HG03060 (cell line): ENCODE data around the gene RHAG.
"Not testable (repeated sequence)": the region's sequence is repeated elsewhere in the genome, so short reads cannot be mapped to it uniquely, and the experiment has no call there.

Experiments
- ATAC-seq: cut with Tn5 transposase; IDR thresholded peaks from one replicate; pipeline ENCODE4 v1.9.1; 2021; ENCODE audit warnings: low read depth, moderate number of reproducible peaks; ENCODE audit not compliant: unreplicated experiment

Gene RHAG

DNA sequence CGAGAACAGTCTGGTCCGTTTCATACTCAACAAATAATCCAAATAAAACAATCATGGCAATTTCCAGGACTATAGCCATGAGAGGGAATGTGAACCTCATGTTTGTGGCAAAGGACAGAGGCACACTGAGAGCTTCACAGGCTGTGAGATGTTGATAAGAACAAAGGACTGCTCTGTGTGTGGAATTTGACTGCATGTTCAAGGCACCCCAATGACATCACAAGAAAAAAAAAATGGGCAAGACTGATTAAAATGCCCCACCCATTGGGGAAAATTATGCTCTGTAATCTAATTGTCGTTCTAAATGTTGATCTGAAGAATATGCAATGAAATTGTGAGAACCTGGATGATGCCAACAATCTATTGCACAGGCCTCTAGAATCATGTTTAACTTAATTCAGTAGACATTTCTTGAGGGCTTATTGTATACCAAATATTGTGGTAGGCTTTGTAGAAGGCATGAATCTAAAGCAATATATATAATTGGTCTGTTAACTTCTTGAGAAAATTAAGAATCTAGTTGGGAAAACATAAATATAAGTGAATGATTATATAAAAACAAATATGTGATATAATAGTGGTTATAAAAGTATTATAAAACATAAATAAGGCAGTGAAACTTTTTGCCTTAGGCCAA lies at the start of gene RHAG:
TSS of gene RHAG (minus strand) at position 127 of the 637 bp plus-strand sequence. CDS start at position 100, 27 bp downstream.
- ATAC-seq, result no peak

DNA sequence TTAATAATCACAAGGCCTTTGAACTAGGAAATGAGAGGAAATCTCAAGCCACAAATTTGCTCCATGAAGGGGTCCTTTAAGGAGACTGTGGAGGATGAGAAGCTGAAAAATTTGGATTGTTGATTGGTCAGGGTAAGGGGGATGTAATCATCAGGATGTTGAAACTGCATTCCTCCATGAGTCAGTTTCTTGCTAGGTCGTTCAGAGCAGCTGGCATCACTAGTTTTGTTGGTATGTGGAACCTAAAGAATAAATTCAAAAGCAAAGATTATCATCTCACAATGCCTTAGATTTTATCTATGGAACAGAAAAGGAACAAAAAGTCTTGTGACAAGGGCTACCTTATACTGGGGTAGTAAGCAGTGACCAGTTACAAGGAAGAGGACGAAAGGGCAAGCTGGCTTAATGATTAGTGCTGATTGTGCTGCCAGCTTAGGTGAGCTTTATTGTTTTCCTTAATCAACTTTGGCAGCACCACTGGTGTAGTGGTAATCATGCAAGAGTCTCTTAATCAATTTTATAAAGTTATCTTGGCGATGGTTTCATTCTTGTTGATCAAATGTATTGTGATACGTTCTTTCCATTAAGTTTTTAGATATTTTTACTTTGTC lies 40.1 kb upstream of the RHAG start:
- ATAC-seq, result no peak

DNA sequence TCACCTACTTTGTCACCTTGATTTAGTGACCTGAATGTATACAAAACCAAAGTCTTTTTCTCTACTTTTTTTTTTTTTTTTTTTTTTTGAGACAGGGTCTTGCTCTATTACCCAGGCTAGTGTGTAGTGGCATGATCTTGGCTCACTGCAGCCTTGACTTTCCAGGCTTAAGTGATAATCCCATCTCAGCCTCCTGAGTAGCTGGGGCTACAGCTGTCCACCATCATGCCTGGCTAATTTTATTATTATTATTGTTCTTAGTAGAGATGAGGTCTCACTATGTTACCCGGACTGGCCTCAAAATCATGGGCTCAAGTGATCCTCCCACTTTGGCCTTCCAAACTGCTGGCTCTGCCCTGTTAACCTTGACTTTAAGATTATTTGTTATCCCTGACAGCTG lies 39.2 kb upstream of the RHAG start:
- no peak for ATAC-seq

GRCh38 chr6:49668083-49668511 lies 31.5 kb upstream of the RHAG start:
- ATAC-seq, result no peak

- ATAC-seq, result no peak
These were observed 30.5 kb upstream of the RHAG start for GRCh38 chr6:49666930-49667757.

DNA sequence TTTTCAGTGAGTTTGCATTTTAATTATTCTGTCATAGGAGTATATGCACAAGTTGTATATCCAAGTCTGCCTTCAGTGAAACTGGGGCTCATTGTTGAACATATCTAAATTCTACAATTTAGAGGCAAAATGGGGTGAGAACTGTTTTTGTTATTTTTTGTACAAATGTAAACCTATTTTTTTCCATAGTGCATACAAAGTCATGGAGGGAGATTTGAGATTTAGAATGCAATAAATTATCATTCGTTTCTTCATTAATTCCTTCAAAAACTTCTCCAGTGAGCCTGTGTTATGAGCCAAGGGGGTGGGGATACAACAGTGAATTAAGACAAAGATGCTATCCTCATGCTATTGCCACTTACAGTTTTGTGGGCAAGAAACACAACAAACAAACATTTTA lies 29.8 kb upstream of the RHAG start:
- no peak for ATAC-seq

- ATAC-seq, result no peak
These were observed 28.2 kb upstream of the RHAG start for GRCh38 chr6:49664817-49665216.

GRCh38 chr6:49664054-49664453 lies 27.4 kb upstream of the RHAG start:
- ATAC-seq, result not testable (repeated sequence)

GRCh38 chr6:49662892-49663261 lies 26.2 kb upstream of the RHAG start:
- no peak for ATAC-seq

DNA sequence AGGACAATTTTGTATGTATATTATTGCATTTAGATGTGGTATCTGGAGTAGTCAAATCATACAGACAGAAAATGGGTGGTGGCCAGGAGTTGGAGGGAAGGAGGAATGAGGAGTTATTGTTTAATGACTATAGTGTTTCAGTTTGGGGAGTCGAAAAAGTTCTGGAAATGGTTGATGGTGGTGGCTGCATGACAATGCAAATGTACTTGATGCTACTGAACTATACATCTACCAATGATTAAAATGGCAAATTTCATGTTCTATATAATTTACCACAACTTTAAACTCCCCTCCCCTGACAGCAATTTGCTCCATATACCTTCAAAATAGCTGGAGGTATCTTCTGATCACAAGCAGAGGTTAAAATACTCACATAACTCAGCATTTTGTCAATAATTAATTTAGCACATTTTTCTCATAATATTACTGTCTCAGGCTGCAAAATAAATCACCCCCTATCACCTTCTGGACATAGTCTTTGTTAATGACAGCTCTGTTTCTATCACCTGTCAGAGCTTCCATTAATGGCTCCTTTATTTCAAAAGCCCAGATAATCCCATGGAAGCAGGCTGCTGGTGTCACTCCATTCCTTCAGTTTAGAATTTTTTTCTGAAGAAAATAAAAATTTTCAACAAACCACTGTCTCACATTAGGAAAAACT lies 25.7 kb upstream of the RHAG start:
- no peak for ATAC-seq

- ATAC-seq, result no peak
These were observed 17.3 kb upstream of the RHAG start for GRCh38 chr6:49653942-49654341.

GRCh38 chr6:49653438-49653837 lies 16.8 kb upstream of the RHAG start:
- no peak for ATAC-seq

- ATAC-seq, result no peak
These were observed 14.6 kb upstream of the RHAG start for GRCh38 chr6:49651239-49651638.

GRCh38 chr6:49649988-49650387 lies 13.3 kb upstream of the RHAG start:
- ATAC-seq, result no peak

GRCh38 chr6:49648036-49648435 lies 11.4 kb upstream of the RHAG start:
- no peak for ATAC-seq

DNA sequence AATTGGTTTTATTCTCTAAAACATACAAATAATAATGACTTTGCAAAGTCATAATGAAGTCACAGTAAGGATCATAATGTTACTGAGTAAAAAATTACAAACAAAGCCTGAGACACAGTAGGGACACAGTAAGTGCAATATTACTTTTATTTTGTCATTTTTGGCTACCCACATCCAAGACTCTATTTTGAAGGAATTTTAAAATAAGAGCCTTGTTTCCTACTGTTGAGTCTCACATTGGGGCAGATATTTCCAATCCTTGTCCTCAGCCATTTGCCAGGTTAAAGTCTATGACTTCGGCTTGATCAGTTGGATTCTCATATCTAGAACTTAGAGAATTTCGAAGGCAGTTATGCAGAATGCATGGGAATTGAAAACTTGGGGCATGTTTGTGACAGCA lies 10.8 kb upstream of the RHAG start:
- no peak for ATAC-seq

DNA sequence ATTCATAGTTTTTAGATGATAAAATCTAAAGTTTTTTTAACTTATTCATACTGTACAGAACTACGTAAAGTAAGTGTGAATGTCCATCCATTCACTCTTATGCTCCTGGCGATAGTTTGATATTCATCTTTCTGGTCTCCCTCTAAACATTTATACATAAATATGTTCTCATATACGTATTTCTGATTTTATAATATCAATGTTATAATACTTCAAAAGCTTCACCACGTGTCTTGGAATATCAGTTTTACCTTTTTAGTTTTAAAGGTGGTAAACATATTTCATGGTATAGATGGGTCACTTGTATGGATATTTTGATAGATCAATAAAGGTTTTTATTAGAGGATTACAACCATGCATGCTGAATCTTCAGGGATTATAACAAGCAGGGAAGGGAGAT lies 10.3 kb upstream of the RHAG start:
- ATAC-seq, result no peak

DNA sequence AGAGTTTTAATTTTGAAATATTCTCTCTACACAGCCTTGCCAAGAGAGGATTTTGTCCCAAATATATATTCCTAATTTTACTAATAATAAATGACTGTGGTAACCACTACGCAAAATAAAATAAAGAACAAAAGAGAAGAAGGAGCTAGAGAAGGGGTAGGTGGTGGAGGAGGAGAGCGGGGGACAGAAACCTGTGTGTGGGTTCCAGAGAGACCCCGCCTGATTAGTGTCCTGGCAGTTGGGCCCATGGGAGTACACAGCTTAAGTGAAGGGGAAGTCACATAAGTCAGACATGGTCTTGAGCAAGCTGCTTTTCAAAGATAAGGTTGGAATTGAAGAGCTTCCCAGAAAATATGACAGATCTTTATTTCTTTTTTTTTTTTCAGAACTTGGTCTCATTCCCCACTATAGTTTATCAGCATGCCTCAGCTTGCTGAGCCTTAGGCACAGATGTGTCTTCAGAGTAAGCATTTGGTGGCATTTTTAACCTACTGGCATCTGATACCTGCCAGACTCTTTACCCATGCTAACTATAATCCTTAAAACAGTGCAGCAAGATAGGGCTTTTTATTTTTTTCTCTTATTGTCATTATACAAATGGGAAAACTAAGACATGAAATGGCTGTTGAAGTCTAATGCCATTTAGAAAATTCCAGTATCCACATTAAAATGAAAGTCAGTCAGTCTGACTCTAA lies 9.6 kb upstream of the RHAG start:
- no peak for ATAC-seq

DNA sequence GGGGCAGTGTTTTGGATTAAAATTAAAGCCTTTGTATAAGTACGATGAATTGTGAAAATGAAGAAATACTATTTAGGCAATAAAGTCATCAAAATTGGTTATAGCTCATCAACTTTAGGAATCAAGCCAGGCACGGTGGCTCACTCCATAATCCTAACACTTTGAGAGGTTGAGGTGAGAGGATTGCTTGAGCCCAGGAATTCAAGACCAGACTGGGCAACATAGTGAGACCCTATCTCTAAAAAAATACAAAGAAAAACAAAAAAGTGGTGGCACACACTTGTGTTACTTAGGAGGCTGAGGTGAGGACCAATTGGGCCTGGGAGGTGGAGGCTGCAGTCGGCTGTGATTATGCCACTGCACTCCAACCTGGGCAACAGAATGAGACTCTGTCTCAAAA lies 8.5 kb upstream of the RHAG start:
- ATAC-seq, result no peak

GRCh38 chr6:49639177-49639817 lies 2.7 kb upstream of the RHAG start:
- no peak for ATAC-seq
